GM21360 (cell line): Measurements from ENCODE around the gene OTUB2.

ENCODE experiments used
- ATAC-seq: cut with Tn5 transposase; IDR thresholded peaks from one replicate; pipeline ENCODE4 v1.9.1; 2021; ENCODE audit warnings: mild to moderate bottlenecking, moderate library complexity; ENCODE audit not compliant: unreplicated experiment

OTUB2 gene

GRCh38 chr14:93996130-93996695 lies 29.9 kb upstream of the OTUB2 start:
- ATAC-seq, result no peak

- ATAC-seq, result no peak
Observed at GRCh38 chr14:93997082-93997481, 29.1 kb upstream of the OTUB2 start, which contains the start of gene CCDC197. Gene CCDC197 (plus strand): TSS chr14:93997301. CDS start chr14:93998132, 831 bp downstream.

GRCh38 chr14:93997916-93998870 lies 27.9 kb upstream of the OTUB2 start:
- ATAC-seq, result no peak

- ATAC-seq, result no peak
Observed at GRCh38 chr14:93998871-93999403, 27.2 kb upstream of the OTUB2 start.

GRCh38 chr14:93999573-93999972 lies 26.6 kb upstream of the OTUB2 start:
- no peak for ATAC-seq

- ATAC-seq, result no peak
Observed at GRCh38 chr14:94000267-94000666, 25.9 kb upstream of the OTUB2 start.

- ATAC-seq, result no peak
Observed at GRCh38 chr14:94001016-94001415, 25.1 kb upstream of the OTUB2 start.

GRCh38 chr14:94001501-94002396 lies 24.4 kb upstream of the OTUB2 start:
- ATAC-seq, result no peak

- no peak for ATAC-seq
Observed at GRCh38 chr14:94003397-94003796, 22.7 kb upstream of the OTUB2 start.

GRCh38 chr14:94004015-94004414 lies 22.1 kb upstream of the OTUB2 start:
- no peak for ATAC-seq

GRCh38 chr14:94005324-94006073 lies 20.6 kb upstream of the OTUB2 start:
- ATAC-seq, result no peak

- no peak for ATAC-seq
Observed at GRCh38 chr14:94008234-94008633, 17.9 kb upstream of the OTUB2 start.

GRCh38 chr14:94009767-94010166 lies 16.4 kb upstream of the OTUB2 start:
- ATAC-seq, result no peak

GRCh38 chr14:94010625-94011024 lies 15.5 kb upstream of the OTUB2 start:
- ATAC-seq, result no peak

GRCh38 chr14:94011795-94012194 lies 14.3 kb upstream of the OTUB2 start:
- no peak for ATAC-seq

GRCh38 chr14:94014382-94014781 lies 11.8 kb upstream of the OTUB2 start:
- ATAC-seq, result no peak

- ATAC-seq, result no peak
Observed at GRCh38 chr14:94015223-94015622, 10.9 kb upstream of the OTUB2 start.

- ATAC-seq, result no peak
Observed at GRCh38 chr14:94016446-94016976, 9.6 kb upstream of the OTUB2 start.

- ATAC-seq, result no peak
Observed at GRCh38 chr14:94018308-94018707, 7.8 kb upstream of the OTUB2 start.

GRCh38 chr14:94019329-94019728 lies 6.8 kb upstream of the OTUB2 start:
- no peak for ATAC-seq
